ENCODE data around the gene PITPNC1.

Gene PITPNC1

GRCh38 chr17:67459985-67460384, 82.9 kb downstream of the PITPNC1 start:
- no peak for DNase-seq (ENCODE audit: extremely low read depth, low read depth)
- no peak overlapping the region for H3K4me3 ChIP-seq (replicated peaks; ENCODE audit: low read depth, low read length)
- TF ChIP-seq, protein P1, sequence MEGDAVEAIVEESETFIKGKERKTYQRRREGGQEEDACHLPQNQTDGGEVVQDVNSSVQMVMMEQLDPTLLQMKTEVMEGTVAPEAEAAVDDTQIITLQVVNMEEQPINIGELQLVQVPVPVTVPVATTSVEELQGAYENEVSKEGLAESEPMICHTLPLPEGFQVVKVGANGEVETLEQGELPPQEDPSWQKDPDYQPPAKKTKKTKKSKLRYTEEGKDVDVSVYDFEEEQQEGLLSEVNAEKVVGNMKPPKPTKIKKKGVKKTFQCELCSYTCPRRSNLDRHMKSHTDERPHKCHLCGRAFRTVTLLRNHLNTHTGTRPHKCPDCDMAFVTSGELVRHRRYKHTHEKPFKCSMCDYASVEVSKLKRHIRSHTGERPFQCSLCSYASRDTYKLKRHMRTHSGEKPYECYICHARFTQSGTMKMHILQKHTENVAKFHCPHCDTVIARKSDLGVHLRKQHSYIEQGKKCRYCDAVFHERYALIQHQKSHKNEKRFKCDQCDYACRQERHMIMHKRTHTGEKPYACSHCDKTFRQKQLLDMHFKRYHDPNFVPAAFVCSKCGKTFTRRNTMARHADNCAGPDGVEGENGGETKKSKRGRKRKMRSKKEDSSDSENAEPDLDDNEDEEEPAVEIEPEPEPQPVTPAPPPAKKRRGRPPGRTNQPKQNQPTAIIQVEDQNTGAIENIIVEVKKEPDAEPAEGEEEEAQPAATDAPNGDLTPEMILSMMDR (IDR thresholded peaks at IDR 0.05; ENCODE audit: low read depth, low read length, missing control alignments), result no peak

DNA sequence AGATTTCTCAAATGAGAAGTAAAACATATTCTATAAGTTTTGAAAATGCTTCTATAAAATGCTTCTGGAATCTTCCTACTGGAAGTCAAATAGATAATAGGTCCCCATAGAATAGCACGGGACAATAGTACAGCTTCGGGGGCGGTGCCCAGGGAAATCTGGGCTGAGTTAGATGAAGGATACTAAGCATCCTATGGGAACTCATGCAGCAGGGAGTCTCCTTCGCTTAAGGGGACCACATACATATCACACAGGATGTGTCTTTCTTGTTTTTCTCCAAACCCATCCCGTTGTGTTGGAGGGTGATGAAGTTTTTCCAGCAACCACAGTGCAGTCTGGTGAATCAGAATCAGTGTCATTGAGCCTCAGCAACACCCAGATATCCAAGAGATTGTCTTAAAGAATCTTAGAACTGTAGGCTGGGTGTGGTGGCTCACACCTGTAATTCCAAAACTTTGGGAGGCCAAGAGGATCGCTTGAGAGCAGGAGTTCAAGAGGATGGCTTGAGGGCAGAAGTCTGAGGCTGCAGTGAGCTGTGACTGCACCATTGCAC, 84.2 kb downstream of the PITPNC1 start:
- TF ChIP-seq, protein P1 (IDR thresholded peaks at IDR 0.05; ENCODE audit: low read depth, low read length, missing control alignments), result no peak
- no peak overlapping the region for H3K4me3 ChIP-seq (replicated peaks; ENCODE audit: low read depth, low read length)
- DNase-seq (ENCODE audit: extremely low read depth, low read depth), result no peak

DNA sequence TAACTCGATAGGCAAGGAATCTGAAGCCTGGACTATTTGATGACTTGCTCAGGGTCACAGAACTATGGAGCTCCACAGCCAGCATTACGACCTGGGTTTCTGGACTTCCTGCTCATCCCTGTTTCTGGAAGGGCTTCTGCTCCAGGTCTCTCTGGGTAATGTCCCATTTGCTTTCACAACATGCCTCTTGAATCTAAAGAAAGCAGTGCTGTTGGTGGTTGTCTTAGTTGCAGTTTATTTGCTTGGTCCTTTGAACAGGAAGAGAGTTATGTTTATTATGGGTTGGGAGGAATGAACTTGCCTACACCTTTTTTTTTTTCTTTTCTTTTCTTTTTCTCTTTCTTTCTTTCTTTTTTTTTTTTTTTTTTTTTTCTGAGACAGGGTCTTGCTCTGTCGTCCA, 84.8 kb downstream of the PITPNC1 start:
- no peak for DNase-seq (ENCODE audit: extremely low read depth, low read depth)
- TF ChIP-seq, protein P1 (IDR thresholded peaks at IDR 0.05; ENCODE audit: low read depth, low read length, missing control alignments), result no peak
- no peak overlapping the region for H3K4me3 ChIP-seq (replicated peaks; ENCODE audit: low read depth, low read length)

GRCh38 chr17:67466251-67466796, 89.2 kb downstream of the PITPNC1 start:
- H3K4me3 ChIP-seq (replicated peaks; ENCODE audit: low read depth, low read length), result no peak overlapping the region
- no peak for DNase-seq (ENCODE audit: extremely low read depth, low read depth)
- TF ChIP-seq, protein P1 (IDR thresholded peaks at IDR 0.05; ENCODE audit: low read depth, low read length, missing control alignments), result no peak

DNA sequence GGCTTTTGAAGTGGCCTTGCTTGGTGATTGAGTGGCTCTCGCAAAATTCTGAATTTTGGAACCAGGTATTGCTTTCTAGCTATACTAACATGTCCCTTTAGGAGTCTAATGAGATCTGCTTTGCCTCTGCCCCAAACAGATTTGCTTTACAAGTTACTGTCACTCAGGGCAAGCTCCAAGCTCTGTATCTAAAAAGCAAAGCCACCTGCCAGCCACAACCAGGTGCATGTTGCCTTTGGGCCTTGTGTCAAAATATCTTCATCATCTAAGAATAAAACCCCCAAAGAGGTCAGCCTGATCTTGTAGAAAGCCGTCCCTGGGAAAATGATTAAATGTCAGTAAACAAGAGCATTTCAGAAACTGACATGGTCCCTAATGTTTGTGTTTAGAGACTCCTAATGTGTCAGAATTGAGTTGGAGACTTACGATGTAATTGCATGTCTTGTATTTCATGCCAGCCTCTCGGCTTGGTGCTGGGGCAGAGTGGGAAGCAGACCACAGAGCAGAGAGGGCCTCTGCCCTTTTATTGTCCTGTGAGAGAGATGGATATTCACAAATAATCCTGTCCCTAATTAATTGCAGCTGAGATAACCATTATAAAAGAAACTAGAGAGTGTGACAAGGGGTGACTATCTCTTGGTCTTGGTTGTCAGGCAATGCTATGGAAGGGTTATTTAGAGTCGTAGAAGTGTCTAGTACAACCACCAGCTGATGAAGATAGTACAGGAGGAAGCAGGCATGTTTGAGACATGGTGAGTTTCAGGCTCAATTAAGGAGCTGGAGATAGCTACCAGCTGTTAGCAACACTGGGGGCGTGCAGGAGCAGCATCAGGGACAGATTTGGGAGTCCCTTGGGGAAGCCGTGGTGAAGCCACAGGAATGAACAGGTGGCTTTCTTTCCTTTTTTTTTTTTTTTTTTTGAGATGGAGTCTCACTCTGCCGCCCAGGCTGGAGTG, 90.7 kb downstream of the PITPNC1 start:
- no peak overlapping the region for H3K4me3 ChIP-seq (replicated peaks; ENCODE audit: low read depth, low read length)
- DNase-seq (ENCODE audit: extremely low read depth, low read depth), result no peak
- TF ChIP-seq, protein P1 (IDR thresholded peaks at IDR 0.05; ENCODE audit: low read depth, low read length, missing control alignments), result no peak

DNA sequence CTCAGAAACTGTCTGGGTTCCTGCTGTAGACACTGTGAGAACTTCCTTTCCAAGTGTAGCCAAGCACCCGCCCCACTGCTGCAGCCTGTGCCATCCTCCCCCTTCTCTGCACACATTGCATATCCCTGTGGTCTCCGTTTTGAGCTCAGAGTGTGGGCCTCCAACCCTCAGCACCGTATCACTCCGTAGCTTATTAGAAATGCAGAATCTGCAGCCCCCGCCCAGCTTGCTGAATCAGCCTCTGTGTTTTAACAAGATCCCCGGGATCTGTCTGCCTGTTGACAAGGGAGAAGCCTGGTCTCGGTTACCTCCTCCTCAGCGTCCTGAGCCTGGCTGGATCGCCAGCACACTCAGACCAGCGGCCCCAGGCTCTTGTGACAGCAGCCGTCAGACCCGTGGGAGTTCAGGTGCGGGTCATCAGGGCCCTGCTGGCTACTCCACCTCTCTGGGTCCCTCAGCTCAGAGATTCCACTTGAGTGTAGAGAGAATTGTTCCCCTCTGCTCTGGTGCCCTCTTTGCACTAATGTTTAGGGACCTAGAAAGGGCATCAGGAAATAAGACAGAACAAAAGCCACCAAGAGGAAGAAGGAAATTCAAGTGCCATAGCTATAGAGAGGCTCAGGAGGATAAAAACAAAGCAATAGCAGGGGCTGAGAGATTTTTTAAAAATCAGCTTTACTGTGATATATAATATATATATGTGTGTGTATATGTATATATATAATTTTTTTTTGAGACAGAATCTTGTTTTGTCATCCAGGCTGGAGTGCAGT, 92.3 kb downstream of the PITPNC1 start:
- DNase-seq (ENCODE audit: extremely low read depth, low read depth), result no peak
- TF ChIP-seq, protein P1 (IDR thresholded peaks at IDR 0.05; ENCODE audit: low read depth, low read length, missing control alignments), result no peak
- H3K4me3 ChIP-seq (replicated peaks; ENCODE audit: low read depth, low read length), result no peak overlapping the region
